GM12878 (cell line): ENCODE data around the gene UST.

Experiments used
- ATF3 ChIP-seq: IDR thresholded peaks from 2 replicates; pipeline ENCODE4 v1.6.1; 2011; ENCODE audit warnings: low read depth, mild to moderate bottlenecking, low read length, moderate library complexity, borderline replicate concordance; ENCODE audit errors: extremely low read depth
- CTCF ChIP-seq, 3 experiments: IDR thresholded peaks in 2 of 3; conservative IDR thresholded peaks in 1 of 3; 2 replicates each; pipeline ENCODE4 v1.5.1; 2011; ENCODE audit warnings: low read depth in 3 of 3, low read length in 3 of 3, mild to moderate bottlenecking in 3 of 3, control low read depth in 2 of 3, moderate library complexity in 2 of 3, inconsistent platforms in 1 of 3, mixed read lengths in 1 of 3; ENCODE audit not compliant: control insufficient read depth in 2 of 3, insufficient read depth in 1 of 3; ENCODE audit errors: extremely low read depth in 1 of 3
- ZBTB11 ChIP-seq: fragments of 450-650 bp; formaldehyde crosslinking; IDR thresholded peaks from 2 replicates; pipeline ENCODE4 v1.5.0; 2022; ENCODE audit warnings: mild to moderate bottlenecking, missing genetic modification characterization

GRCh38 chr6:148839044-148839443 is 92.2 kb downstream of the UST start:
- TF ChIP-seq CTCF (IDR thresholded peaks at IDR 0.05 in 2 of 3, conservative IDR thresholded peaks at IDR 0.05 in 1 of 3; ENCODE audit: control insufficient read depth in 2 of 3, extremely low read depth in 1 of 3, insufficient read depth in 1 of 3, low read depth in 3 of 3, low read length in 3 of 3) = no peak
- no peak for TF ChIP-seq ATF3
- TF ChIP-seq ZBTB11 (CRISPR knock-in tag) = no peak
